Liver (tissue), 9 donors: Measurements from ENCODE around the gene SPRR4. TPM values are rescaled to one million over a fixed set of nuclear protein-coding genes. Genes with fewer than 3 reads are reported as not detected.

ENCODE experiments used
- DNase-seq: peaks from one replicate; pipeline ENCODE4 v3.0.0-alpha.2; 2017; ENCODE audit warnings: low spot score
- H3K27ac ChIP-seq, 2 donors: one replicate each; pipeline ENCODE4 v1.7.0; 2013; ENCODE audit warnings: inconsistent platforms in 2 of 2, low read length in 2 of 2, control low read depth in 1 of 2, low read depth in 1 of 2, mild to moderate bottlenecking in 1 of 2
- H3K27me3 ChIP-seq, 4 donors: one replicate each; pipeline versions ENCODE4 v1.6.1 to v1.7.0; 2013; ENCODE audit warnings: low read length in 3 of 4, inconsistent platforms in 1 of 4, mild to moderate bottlenecking in 1 of 4, moderate library complexity in 1 of 4; ENCODE audit not compliant: control insufficient read depth in 4 of 4, insufficient read depth in 4 of 4
- H3K36me3 ChIP-seq, 4 donors: one replicate each; pipeline versions ENCODE4 v1.6.1 to v1.7.0; 2013; ENCODE audit warnings: low read length in 3 of 4, mild to moderate bottlenecking in 3 of 4, low read depth in 1 of 4, moderate library complexity in 1 of 4; ENCODE audit not compliant: control insufficient read depth in 4 of 4, insufficient read depth in 3 of 4
- H3K4me1 ChIP-seq, 4 donors: one replicate each; pipeline versions ENCODE4 v1.6.1 to v1.7.0; 2013; ENCODE audit warnings: low read length in 3 of 4, mild to moderate bottlenecking in 3 of 4, moderate library complexity in 1 of 4; ENCODE audit not compliant: control insufficient read depth in 4 of 4, insufficient read depth in 4 of 4
- H3K4me3 ChIP-seq, 3 donors: one replicate each; pipeline versions ENCODE4 v1.6.1 to v1.7.0; 2013; ENCODE audit warnings: low read length in 3 of 3, control low read depth in 1 of 3, low read depth in 1 of 3, mild to moderate bottlenecking in 1 of 3
- H3K9ac ChIP-seq, 2 donors: one replicate each; pipeline ENCODE4 v1.7.0; 2013; ENCODE audit warnings: low read length in 2 of 2, mild to moderate bottlenecking in 2 of 2, moderate library complexity in 2 of 2, control low read depth in 1 of 2, low read depth in 1 of 2
- H3K9me3 ChIP-seq, 4 donors: one replicate each; pipeline versions ENCODE4 v1.6.1 to v1.7.0; 2013; ENCODE audit warnings: low read length in 3 of 4; ENCODE audit not compliant: control insufficient read depth in 4 of 4
- EGR1 ChIP-seq, 2 donors: IDR thresholded peaks; 2 replicates each; pipeline ENCODE4 v1.6.1; 2016 to 2018; ENCODE audit warnings: antibody characterized with exemption in 2 of 2, low read depth in 2 of 2
- FOXA1 ChIP-seq: IDR thresholded peaks from 2 replicates; pipeline ENCODE4 v1.6.1; 2016; ENCODE audit warnings: antibody characterized with exemption
- FOXA2 ChIP-seq: IDR thresholded peaks from 2 replicates; pipeline ENCODE4 v1.6.1; 2016; ENCODE audit warnings: antibody characterized with exemption
- GABPA ChIP-seq, 2 donors: IDR thresholded peaks in 1 of 2; conservative IDR thresholded peaks in 1 of 2; 2 replicates each; pipeline ENCODE4 v1.6.1; 2016; ENCODE audit warnings: antibody characterized with exemption in 2 of 2, mild to moderate bottlenecking in 1 of 2, moderate library complexity in 1 of 2
- HNF4A ChIP-seq, 2 donors: conservative IDR thresholded peaks; 2 replicates each; pipeline ENCODE4 v1.6.1; 2016; ENCODE audit warnings: antibody characterized with exemption in 2 of 2, mild to moderate bottlenecking in 2 of 2
- HNF4G ChIP-seq: IDR thresholded peaks from 2 replicates; pipeline ENCODE4 v1.6.1; 2016; ENCODE audit warnings: antibody characterized with exemption
- JUND ChIP-seq, 2 donors: IDR thresholded peaks; 2 replicates each; pipeline ENCODE4 v1.6.1; 2016; ENCODE audit warnings: antibody characterized with exemption in 2 of 2
- NR2F2 ChIP-seq: IDR thresholded peaks from 2 replicates; pipeline ENCODE4 v1.6.1; 2016; ENCODE audit warnings: antibody characterized with exemption
- RAD21 ChIP-seq, 2 donors: IDR thresholded peaks; 2 replicates each; pipeline ENCODE4 v1.6.1; 2016; ENCODE audit warnings: antibody characterized with exemption in 2 of 2, mild to moderate bottlenecking in 2 of 2
- RXRA ChIP-seq, 2 donors: IDR thresholded peaks; 2 replicates each; pipeline ENCODE4 v1.6.1; 2017 to 2018; ENCODE audit warnings: antibody characterized with exemption in 2 of 2, mild to moderate bottlenecking in 1 of 2
- SP1 ChIP-seq: IDR thresholded peaks from 2 replicates; pipeline ENCODE4 v1.6.1; 2018; ENCODE audit warnings: antibody characterized with exemption, mild to moderate bottlenecking
- TAF1 ChIP-seq: conservative IDR thresholded peaks from 2 replicates; pipeline ENCODE4 v1.6.1; 2016; ENCODE audit warnings: antibody characterized with exemption, mild to moderate bottlenecking
- YY1 ChIP-seq: IDR thresholded peaks from 2 replicates; pipeline ENCODE4 v1.6.1; 2016; ENCODE audit warnings: antibody characterized with exemption, mild to moderate bottlenecking
- WGBS: extraction: QIAGEN DNeasy Blood & Tissue Kit; methylation state at CpG from one replicate; pipeline ENCODE4 v1.1.7; 2013; 5-methylcytosine and 5-hydroxymethylcytosine counted together
- polyA plus RNA-seq, 2 donors: library from polyadenylated mRNA; stranded (reverse) in 1 of 2; unstranded in 1 of 2; fragments of 200-250 nt in 1 of 2; fragments of >200 nt in 1 of 2; fragmentation: Nextera tagmentation in 1 of 2; extraction: Ambion mirVana in 1 of 2; gene quantifications; one replicate each; pipeline versions ENCODE4 v1.2.1 to v1.2.3, GENCODE V29; 2013 to 2015
- total RNA-seq, 2 donors: library from RNA; depleted of rRNA; stranded (reverse); fragments of >200 nt; gene quantifications; one replicate each; pipeline ENCODE4 v1.2.3, GENCODE V29; 2014
- TF ChIP-seq, protein P1 (sequence below): IDR thresholded peaks from 2 replicates; pipeline ENCODE4 v1.6.1; 2016; ENCODE audit warnings: antibody characterized with exemption
- TF ChIP-seq, protein P2 (sequence below): fragments of 150-350 bp; IDR thresholded peaks from 2 replicates; pipeline ENCODE4 v1.5.1; 2017; ENCODE audit warnings: improper control_type of control experiment, low read depth, low read length; ENCODE audit not compliant: missing input control
- TF ChIP-seq, protein P3 (sequence below): IDR thresholded peaks from 2 replicates; pipeline ENCODE4 v1.6.1; 2016; ENCODE audit warnings: antibody characterized with exemption
- TF ChIP-seq, protein P4 (sequence below): IDR thresholded peaks from 2 replicates; pipeline ENCODE4 v1.6.1; 2016; ENCODE audit warnings: antibody characterized with exemption, mild to moderate bottlenecking
- TF ChIP-seq, protein P5 (sequence below): IDR thresholded peaks from 2 replicates; pipeline ENCODE4 v1.6.1; 2016; ENCODE audit warnings: antibody characterized with exemption
- donor health status: healthy.
- donor health status: healthy.
- donor health status: healthy.
- donor health status: healthy.
- donor health status: healthy.

Gene SPRR4
- total and polyA plus RNA-seq, 4 donors: not detected

DNA sequence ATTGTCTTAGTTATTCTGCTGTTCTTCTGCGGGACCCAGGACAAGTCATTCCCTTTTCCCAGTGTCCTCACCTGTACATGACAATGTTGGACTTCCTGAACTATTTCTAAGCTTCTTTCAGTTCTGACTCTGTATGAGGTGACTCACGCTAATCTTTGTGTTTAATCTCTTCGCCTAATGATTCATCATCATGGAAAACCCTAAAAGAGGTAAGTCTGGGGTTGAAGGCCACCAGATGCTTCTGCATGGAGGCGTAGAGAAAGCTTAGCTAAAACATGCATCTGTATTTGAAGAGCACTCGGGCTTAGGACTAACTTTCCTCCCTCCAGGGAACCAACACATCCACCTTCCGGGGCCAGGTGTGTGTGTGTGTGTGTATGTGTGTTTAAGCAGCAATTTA lies 16.0 kb upstream of the SPRR4 start:
- WGBS: 86% methylated on average over 6 of the region's 6 CpGs
- Histone ChIP-seq H3K27me3 (no peaks in the 10 kb centered on the region), H3K9me3 (no peaks in the 10 kb centered on the region), H3K4me3 (no peak overlapping the region), H3K36me3 (no peaks in the 10 kb centered on the region), H3K9ac (no peak overlapping the region), H3K4me1 (peaks cover 0 to 7% (median 3%) of the 10 kb centered on the region in 4 donors), H3K27ac (no peak overlapping the region)
- no peak for DNase-seq
- TF ChIP-seq GABPA (IDR thresholded peaks at IDR 0.05 in 1 of 2, conservative IDR thresholded peaks at IDR 0.05 in 1 of 2): no peak
- TF ChIP-seq FOXA1: no peak
- TF ChIP-seq JUND (IDR thresholded peaks at IDR 0.05): no peak
- TF ChIP-seq, protein P1, sequence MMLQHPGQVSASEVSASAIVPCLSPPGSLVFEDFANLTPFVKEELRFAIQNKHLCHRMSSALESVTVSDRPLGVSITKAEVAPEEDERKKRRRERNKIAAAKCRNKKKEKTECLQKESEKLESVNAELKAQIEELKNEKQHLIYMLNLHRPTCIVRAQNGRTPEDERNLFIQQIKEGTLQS: no peak
- TF ChIP-seq NR2F2: no peak
- TF ChIP-seq FOXA2: no peak
- no peak for TF ChIP-seq HNF4A (conservative IDR thresholded peaks at IDR 0.05)
- TF ChIP-seq RAD21 (IDR thresholded peaks at IDR 0.05): no peak
- TF ChIP-seq, protein P2, sequence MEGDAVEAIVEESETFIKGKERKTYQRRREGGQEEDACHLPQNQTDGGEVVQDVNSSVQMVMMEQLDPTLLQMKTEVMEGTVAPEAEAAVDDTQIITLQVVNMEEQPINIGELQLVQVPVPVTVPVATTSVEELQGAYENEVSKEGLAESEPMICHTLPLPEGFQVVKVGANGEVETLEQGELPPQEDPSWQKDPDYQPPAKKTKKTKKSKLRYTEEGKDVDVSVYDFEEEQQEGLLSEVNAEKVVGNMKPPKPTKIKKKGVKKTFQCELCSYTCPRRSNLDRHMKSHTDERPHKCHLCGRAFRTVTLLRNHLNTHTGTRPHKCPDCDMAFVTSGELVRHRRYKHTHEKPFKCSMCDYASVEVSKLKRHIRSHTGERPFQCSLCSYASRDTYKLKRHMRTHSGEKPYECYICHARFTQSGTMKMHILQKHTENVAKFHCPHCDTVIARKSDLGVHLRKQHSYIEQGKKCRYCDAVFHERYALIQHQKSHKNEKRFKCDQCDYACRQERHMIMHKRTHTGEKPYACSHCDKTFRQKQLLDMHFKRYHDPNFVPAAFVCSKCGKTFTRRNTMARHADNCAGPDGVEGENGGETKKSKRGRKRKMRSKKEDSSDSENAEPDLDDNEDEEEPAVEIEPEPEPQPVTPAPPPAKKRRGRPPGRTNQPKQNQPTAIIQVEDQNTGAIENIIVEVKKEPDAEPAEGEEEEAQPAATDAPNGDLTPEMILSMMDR: no peak
- TF ChIP-seq, protein P3, sequence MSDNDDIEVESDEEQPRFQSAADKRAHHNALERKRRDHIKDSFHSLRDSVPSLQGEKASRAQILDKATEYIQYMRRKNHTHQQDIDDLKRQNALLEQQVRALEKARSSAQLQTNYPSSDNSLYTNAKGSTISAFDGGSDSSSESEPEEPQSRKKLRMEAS: no peak
- TF ChIP-seq HNF4G: no peak
- TF ChIP-seq, protein P4, sequence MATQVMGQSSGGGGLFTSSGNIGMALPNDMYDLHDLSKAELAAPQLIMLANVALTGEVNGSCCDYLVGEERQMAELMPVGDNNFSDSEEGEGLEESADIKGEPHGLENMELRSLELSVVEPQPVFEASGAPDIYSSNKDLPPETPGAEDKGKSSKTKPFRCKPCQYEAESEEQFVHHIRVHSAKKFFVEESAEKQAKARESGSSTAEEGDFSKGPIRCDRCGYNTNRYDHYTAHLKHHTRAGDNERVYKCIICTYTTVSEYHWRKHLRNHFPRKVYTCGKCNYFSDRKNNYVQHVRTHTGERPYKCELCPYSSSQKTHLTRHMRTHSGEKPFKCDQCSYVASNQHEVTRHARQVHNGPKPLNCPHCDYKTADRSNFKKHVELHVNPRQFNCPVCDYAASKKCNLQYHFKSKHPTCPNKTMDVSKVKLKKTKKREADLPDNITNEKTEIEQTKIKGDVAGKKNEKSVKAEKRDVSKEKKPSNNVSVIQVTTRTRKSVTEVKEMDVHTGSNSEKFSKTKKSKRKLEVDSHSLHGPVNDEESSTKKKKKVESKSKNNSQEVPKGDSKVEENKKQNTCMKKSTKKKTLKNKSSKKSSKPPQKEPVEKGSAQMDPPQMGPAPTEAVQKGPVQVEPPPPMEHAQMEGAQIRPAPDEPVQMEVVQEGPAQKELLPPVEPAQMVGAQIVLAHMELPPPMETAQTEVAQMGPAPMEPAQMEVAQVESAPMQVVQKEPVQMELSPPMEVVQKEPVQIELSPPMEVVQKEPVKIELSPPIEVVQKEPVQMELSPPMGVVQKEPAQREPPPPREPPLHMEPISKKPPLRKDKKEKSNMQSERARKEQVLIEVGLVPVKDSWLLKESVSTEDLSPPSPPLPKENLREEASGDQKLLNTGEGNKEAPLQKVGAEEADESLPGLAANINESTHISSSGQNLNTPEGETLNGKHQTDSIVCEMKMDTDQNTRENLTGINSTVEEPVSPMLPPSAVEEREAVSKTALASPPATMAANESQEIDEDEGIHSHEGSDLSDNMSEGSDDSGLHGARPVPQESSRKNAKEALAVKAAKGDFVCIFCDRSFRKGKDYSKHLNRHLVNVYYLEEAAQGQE: no peak
- no peak for TF ChIP-seq SP1
- TF ChIP-seq RXRA (IDR thresholded peaks at IDR 0.05): no peak
- TF ChIP-seq YY1: no peak
- TF ChIP-seq TAF1: no peak

DNA sequence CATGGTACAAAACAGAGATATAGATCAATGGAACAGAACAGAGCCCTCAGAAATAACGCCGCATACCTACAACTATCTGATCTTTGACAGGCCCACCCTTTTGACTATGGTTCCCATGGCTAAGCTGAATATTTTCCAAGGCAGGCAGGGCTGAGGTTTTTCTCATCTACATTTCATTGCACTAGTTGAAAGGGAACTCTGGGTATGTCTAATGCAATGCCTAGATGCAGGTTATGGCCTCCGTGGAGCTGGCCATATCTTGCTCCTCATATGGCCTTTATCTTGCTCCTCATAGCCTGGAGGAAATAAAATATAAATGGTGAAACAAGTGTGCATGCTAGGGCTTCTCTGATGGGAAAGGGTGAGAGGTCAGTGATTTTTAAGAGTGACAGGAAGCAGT lies 12.9 kb upstream of the SPRR4 start:
- no peaks in the 10 kb centered on the region for H3K27me3 ChIP-seq
- no peak overlapping the region for H3K4me3 ChIP-seq
- 88% methylated on average over 3 of the region's 3 CpGs for WGBS
- no peak for TF ChIP-seq FOXA2
- TF ChIP-seq YY1: no peak
- no peak for TF ChIP-seq NR2F2
- TF ChIP-seq RAD21 (IDR thresholded peaks at IDR 0.05): no peak
- TF ChIP-seq, protein P3: no peak
- no peak for TF ChIP-seq GABPA (IDR thresholded peaks at IDR 0.05 in 1 of 2, conservative IDR thresholded peaks at IDR 0.05 in 1 of 2)
- TF ChIP-seq FOXA1: no peak
- TF ChIP-seq HNF4A (conservative IDR thresholded peaks at IDR 0.05): no peak
- TF ChIP-seq EGR1 (IDR thresholded peaks at IDR 0.05; ENCODE audit: low read depth in 2 of 2): no peak
- TF ChIP-seq SP1: no peak
- TF ChIP-seq, protein P4: no peak
- TF ChIP-seq, protein P5, sequence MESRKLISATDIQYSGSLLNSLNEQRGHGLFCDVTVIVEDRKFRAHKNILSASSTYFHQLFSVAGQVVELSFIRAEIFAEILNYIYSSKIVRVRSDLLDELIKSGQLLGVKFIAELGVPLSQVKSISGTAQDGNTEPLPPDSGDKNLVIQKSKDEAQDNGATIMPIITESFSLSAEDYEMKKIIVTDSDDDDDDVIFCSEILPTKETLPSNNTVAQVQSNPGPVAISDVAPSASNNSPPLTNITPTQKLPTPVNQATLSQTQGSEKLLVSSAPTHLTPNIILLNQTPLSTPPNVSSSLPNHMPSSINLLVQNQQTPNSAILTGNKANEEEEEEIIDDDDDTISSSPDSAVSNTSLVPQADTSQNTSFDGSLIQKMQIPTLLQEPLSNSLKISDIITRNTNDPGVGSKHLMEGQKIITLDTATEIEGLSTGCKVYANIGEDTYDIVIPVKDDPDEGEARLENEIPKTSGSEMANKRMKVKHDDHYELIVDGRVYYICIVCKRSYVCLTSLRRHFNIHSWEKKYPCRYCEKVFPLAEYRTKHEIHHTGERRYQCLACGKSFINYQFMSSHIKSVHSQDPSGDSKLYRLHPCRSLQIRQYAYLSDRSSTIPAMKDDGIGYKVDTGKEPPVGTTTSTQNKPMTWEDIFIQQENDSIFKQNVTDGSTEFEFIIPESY: no peak
- TF ChIP-seq RXRA (IDR thresholded peaks at IDR 0.05): no peak
- TF ChIP-seq, protein P1: no peak
- no peak for TF ChIP-seq HNF4G
- no peak for TF ChIP-seq JUND (IDR thresholded peaks at IDR 0.05)
- no peak for TF ChIP-seq TAF1

More for the DNA sequence above, 12.9 kb upstream of the SPRR4 start:
- H3K9ac ChIP-seq: no peak overlapping the region
- no peak overlapping the region for H3K27ac ChIP-seq
- no peak for DNase-seq
- H3K4me1 ChIP-seq: peaks cover 0 to 14% (median 11%) of the 10 kb centered on the region in 4 donors
- H3K36me3 ChIP-seq: no peaks in the 10 kb centered on the region
- H3K9me3 ChIP-seq: no peaks in the 10 kb centered on the region
